ENCODE measurements around the gene GATAD2A. TPM values are rescaled to one million over a fixed set of nuclear protein-coding genes. Genes with fewer than 3 reads are reported as not detected.

GATAD2A gene
- total RNA-seq, 1 experiment from 2014 or later = 38.4 TPM

DNA sequence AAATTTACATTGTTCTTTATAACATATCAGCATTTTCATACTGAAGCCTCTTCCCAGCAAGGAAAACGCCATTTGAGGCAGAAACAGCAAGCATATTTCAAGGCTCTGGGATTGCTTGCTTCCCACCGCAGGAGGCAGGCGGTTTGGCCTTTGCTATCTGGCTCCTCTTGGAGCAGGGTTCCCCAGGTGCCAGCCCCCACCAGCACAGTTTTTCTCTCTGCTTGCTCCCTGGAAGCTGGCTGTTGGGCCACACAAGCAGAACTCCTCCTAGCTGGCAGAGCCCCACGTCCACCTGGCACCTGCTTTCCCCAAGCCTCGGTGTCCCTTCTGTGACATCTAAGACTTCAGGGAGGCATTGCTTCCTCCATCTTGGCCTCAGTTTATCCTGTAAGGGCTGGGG, 16.7 kb downstream of the GATAD2A start:
- no peak overlapping the region for H3K4me3 ChIP-seq (ENCODE audit: low read length)
- no peaks in the 10 kb centered on the region for H3K9me2 ChIP-seq (replicated peaks; ENCODE audit: insufficient read depth, low read length)
- no peaks in the 10 kb centered on the region for H3K27me3 ChIP-seq (ENCODE audit: low read length)
- DNase-seq = no peak
- no peaks in the 10 kb centered on the region for H3K9me3 ChIP-seq (ENCODE audit: low read length)
- H3K4me1 ChIP-seq (ENCODE audit: low read length) = peaks cover 55% of the 10 kb centered on the region
- H3K9ac ChIP-seq (ENCODE audit: low read length) = no peak overlapping the region
- peaks cover 99% of the 10 kb centered on the region for H3K79me2 ChIP-seq (ENCODE audit: low read length)
- H4K20me1 ChIP-seq (ENCODE audit: insufficient read depth, low read depth, low read length) = peaks cover 87% of the 10 kb centered on the region
- H3K4me2 ChIP-seq (ENCODE audit: low read depth, low read length, poor library complexity, severe bottlenecking) = no peak overlapping the region
- no peaks in the 10 kb centered on the region for H3K36me3 ChIP-seq (ENCODE audit: insufficient read depth, low read length)
- no peak overlapping the region for H2AFZ ChIP-seq (ENCODE audit: low read length)
- H3K27ac ChIP-seq (ENCODE audit: low read length) = no peak overlapping the region

GRCh38 chr19:19423322-19423721, 17.8 kb downstream of the GATAD2A start:
- Histone ChIP-seq H3K4me2 (ENCODE audit: low read depth, low read length, poor library complexity, severe bottlenecking) (no peak overlapping the region), H3K9me3 (ENCODE audit: low read length) (no peaks in the 10 kb centered on the region), H3K4me1 (ENCODE audit: low read length) (peaks cover 44% of the 10 kb centered on the region), H3K9ac (ENCODE audit: low read length) (no peak overlapping the region), H3K27ac (ENCODE audit: low read length) (no peak overlapping the region), H3K36me3 (ENCODE audit: insufficient read depth, low read length) (no peaks in the 10 kb centered on the region), H3K79me2 (ENCODE audit: low read length) (peaks cover 99% of the 10 kb centered on the region), H3K4me3 (ENCODE audit: low read length) (no peak overlapping the region), H3K27me3 (ENCODE audit: low read length) (no peaks in the 10 kb centered on the region), H3K9me2 (replicated peaks; ENCODE audit: insufficient read depth, low read length) (no peaks in the 10 kb centered on the region), H2AFZ (ENCODE audit: low read length) (no peak overlapping the region), H4K20me1 (ENCODE audit: insufficient read depth, low read depth, low read length) (peaks cover 80% of the 10 kb centered on the region)
- DNase-seq = no peak

- Histone ChIP-seq H2AFZ (ENCODE audit: low read length) (no peak overlapping the region), H3K27me3 (ENCODE audit: low read length) (no peaks in the 10 kb centered on the region), H3K27ac (ENCODE audit: low read length) (no peak overlapping the region), H3K4me3 (ENCODE audit: low read length) (no peak overlapping the region), H3K9me2 (replicated peaks; ENCODE audit: insufficient read depth, low read length) (no peaks in the 10 kb centered on the region), H3K9me3 (ENCODE audit: low read length) (no peaks in the 10 kb centered on the region), H3K9ac (ENCODE audit: low read length) (no peak overlapping the region), H3K4me1 (ENCODE audit: low read length) (peaks cover 32% of the 10 kb centered on the region), H3K36me3 (ENCODE audit: insufficient read depth, low read length) (no peaks in the 10 kb centered on the region), H4K20me1 (ENCODE audit: insufficient read depth, low read depth, low read length) (peaks cover 80% of the 10 kb centered on the region), H3K4me2 (ENCODE audit: low read depth, low read length, poor library complexity, severe bottlenecking) (no peak overlapping the region), H3K79me2 (ENCODE audit: low read length) (peaks cover 100% of the 10 kb centered on the region)
- no peak for DNase-seq
Measured at GRCh38 chr19:19425170-19425875, 19.8 kb downstream of the GATAD2A start.

- Histone ChIP-seq H3K4me1 (ENCODE audit: low read length) (peaks cover 25% of the 10 kb centered on the region), H3K27me3 (ENCODE audit: low read length) (no peaks in the 10 kb centered on the region), H3K27ac (ENCODE audit: low read length) (no peak overlapping the region), H3K36me3 (ENCODE audit: insufficient read depth, low read length) (no peaks in the 10 kb centered on the region), H3K9ac (ENCODE audit: low read length) (no peak overlapping the region), H2AFZ (ENCODE audit: low read length) (no peak overlapping the region), H3K79me2 (ENCODE audit: low read length) (peaks cover 100% of the 10 kb centered on the region), H3K9me3 (ENCODE audit: low read length) (no peaks in the 10 kb centered on the region), H3K9me2 (replicated peaks; ENCODE audit: insufficient read depth, low read length) (no peaks in the 10 kb centered on the region), H3K4me3 (ENCODE audit: low read length) (no peak overlapping the region), H3K4me2 (ENCODE audit: low read depth, low read length, poor library complexity, severe bottlenecking) (no peak overlapping the region), H4K20me1 (ENCODE audit: insufficient read depth, low read depth, low read length) (peaks cover 73% of the 10 kb centered on the region)
- no peak for DNase-seq
Measured at GRCh38 chr19:19426216-19426615, 20.7 kb downstream of the GATAD2A start.

- Histone ChIP-seq H3K27me3 (ENCODE audit: low read length) (no peaks in the 10 kb centered on the region), H3K79me2 (ENCODE audit: low read length) (peaks cover 100% of the 10 kb centered on the region), H2AFZ (ENCODE audit: low read length) (no peak overlapping the region), H3K9me2 (replicated peaks; ENCODE audit: insufficient read depth, low read length) (no peaks in the 10 kb centered on the region), H3K27ac (ENCODE audit: low read length) (no peak overlapping the region), H3K36me3 (ENCODE audit: insufficient read depth, low read length) (no peaks in the 10 kb centered on the region), H3K9ac (ENCODE audit: low read length) (no peak overlapping the region), H3K4me1 (ENCODE audit: low read length) (peaks cover 25% of the 10 kb centered on the region), H3K9me3 (ENCODE audit: low read length) (no peaks in the 10 kb centered on the region), H3K4me3 (ENCODE audit: low read length) (no peak overlapping the region), H4K20me1 (ENCODE audit: insufficient read depth, low read depth, low read length) (peaks cover 67% of the 10 kb centered on the region), H3K4me2 (ENCODE audit: low read depth, low read length, poor library complexity, severe bottlenecking) (no peak overlapping the region)
- no peak for DNase-seq
Measured at GRCh38 chr19:19426799-19427198, 21.3 kb downstream of the GATAD2A start.

- Histone ChIP-seq H4K20me1 (ENCODE audit: insufficient read depth, low read depth, low read length) (peaks cover 62% of the 10 kb centered on the region), H3K4me2 (ENCODE audit: low read depth, low read length, poor library complexity, severe bottlenecking) (no peak overlapping the region)
Measured at GRCh38 chr19:19427302-19427701, 21.8 kb downstream of the GATAD2A start.

GRCh38 chr19:19427944-19428343, 22.5 kb downstream of the GATAD2A start:
- peaks cover 100% of the 10 kb centered on the region for H3K79me2 ChIP-seq (ENCODE audit: low read length)
- peaks cover 27% of the 10 kb centered on the region for H3K4me1 ChIP-seq (ENCODE audit: low read length)
- H3K9ac ChIP-seq (ENCODE audit: low read length) = no peak overlapping the region
- H3K4me2 ChIP-seq (ENCODE audit: low read depth, low read length, poor library complexity, severe bottlenecking) = no peak overlapping the region
- H3K27me3 ChIP-seq (ENCODE audit: low read length) = no peaks in the 10 kb centered on the region
- no peak overlapping the region for H2AFZ ChIP-seq (ENCODE audit: low read length)
- H3K36me3 ChIP-seq (ENCODE audit: insufficient read depth, low read length) = no peaks in the 10 kb centered on the region
- H3K4me3 ChIP-seq (ENCODE audit: low read length) = no peak overlapping the region
- no peaks in the 10 kb centered on the region for H3K9me3 ChIP-seq (ENCODE audit: low read length)
- H3K9me2 ChIP-seq (replicated peaks; ENCODE audit: insufficient read depth, low read length) = no peaks in the 10 kb centered on the region
- H4K20me1 ChIP-seq (ENCODE audit: insufficient read depth, low read depth, low read length) = peaks cover 58% of the 10 kb centered on the region
- H3K27ac ChIP-seq (ENCODE audit: low read length) = no peak overlapping the region
- no peak for DNase-seq

More at GRCh38 chr19:19427302-19427701, 21.8 kb downstream of the GATAD2A start:
- H3K27me3 ChIP-seq (ENCODE audit: low read length) = no peaks in the 10 kb centered on the region
- no peaks in the 10 kb centered on the region for H3K36me3 ChIP-seq (ENCODE audit: insufficient read depth, low read length)
- peaks cover 25% of the 10 kb centered on the region for H3K4me1 ChIP-seq (ENCODE audit: low read length)
- H3K9me3 ChIP-seq (ENCODE audit: low read length) = no peaks in the 10 kb centered on the region
- no peak for DNase-seq
- no peak overlapping the region for H3K4me3 ChIP-seq (ENCODE audit: low read length)
- peaks cover 100% of the 10 kb centered on the region for H3K79me2 ChIP-seq (ENCODE audit: low read length)
- no peak overlapping the region for H3K9ac ChIP-seq (ENCODE audit: low read length)
- H3K27ac ChIP-seq (ENCODE audit: low read length) = no peak overlapping the region
- no peaks in the 10 kb centered on the region for H3K9me2 ChIP-seq (replicated peaks; ENCODE audit: insufficient read depth, low read length)
- H2AFZ ChIP-seq (ENCODE audit: low read length) = no peak overlapping the region

DNA sequence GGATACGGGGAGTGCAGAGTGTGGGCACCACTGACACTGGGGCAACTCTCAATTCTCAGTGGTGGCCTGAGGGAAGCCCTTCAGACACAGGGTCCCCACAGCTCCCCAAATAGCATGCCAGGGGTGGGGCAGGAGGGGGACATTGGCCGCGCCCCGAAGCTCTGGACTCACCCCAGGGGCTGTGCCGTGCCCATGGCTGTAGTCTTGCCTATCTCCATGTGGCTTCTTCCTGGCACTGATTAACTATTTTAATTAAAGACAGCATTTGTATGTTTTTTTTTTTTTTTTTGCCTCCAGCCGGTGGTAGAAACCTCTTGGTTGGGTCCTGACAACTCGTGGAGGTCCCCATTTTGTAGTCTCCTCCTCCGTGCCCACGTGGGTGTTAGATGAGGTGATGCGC, 23.3 kb downstream of the GATAD2A start:
- Histone ChIP-seq H3K9me3 (ENCODE audit: low read length) (no peaks in the 10 kb centered on the region), H4K20me1 (ENCODE audit: insufficient read depth, low read depth, low read length) (peaks cover 57% of the 10 kb centered on the region), H3K9ac (ENCODE audit: low read length) (no peak overlapping the region)

More for the DNA sequence above, 23.3 kb downstream of the GATAD2A start:
- Histone ChIP-seq H3K36me3 (ENCODE audit: insufficient read depth, low read length) (no peaks in the 10 kb centered on the region), H3K27ac (ENCODE audit: low read length) (no peak overlapping the region), H3K79me2 (ENCODE audit: low read length) (peaks cover 100% of the 10 kb centered on the region), H2AFZ (ENCODE audit: low read length) (no peak overlapping the region), H3K4me2 (ENCODE audit: low read depth, low read length, poor library complexity, severe bottlenecking) (no peak overlapping the region), H3K4me3 (ENCODE audit: low read length) (no peak overlapping the region), H3K9me2 (replicated peaks; ENCODE audit: insufficient read depth, low read length) (no peaks in the 10 kb centered on the region), H3K4me1 (ENCODE audit: low read length) (peaks cover 35% of the 10 kb centered on the region), H3K27me3 (ENCODE audit: low read length) (no peaks in the 10 kb centered on the region)
- DNase-seq = no peak

Data from Karpas-422 (cell line).